Stomach smooth muscle (tissue), 2 donors: ENCODE results near the gene BCAM.

ENCODE experiments used
- H3K27ac ChIP-seq: one replicate; pipeline ENCODE4 v1.7.0; 2013; ENCODE audit warnings: mild to moderate bottlenecking, low read length, inconsistent platforms
- H3K27me3 ChIP-seq, 2 donors: one replicate each; pipeline ENCODE4 v1.7.0; 2013; ENCODE audit warnings: low read length in 2 of 2; ENCODE audit not compliant: insufficient read depth in 2 of 2, control insufficient read depth in 1 of 2
- H3K36me3 ChIP-seq, 2 donors: one replicate each; pipeline ENCODE4 v1.7.0; 2013; ENCODE audit warnings: low read length in 2 of 2; ENCODE audit not compliant: control insufficient read depth in 2 of 2, insufficient read depth in 2 of 2
- H3K4me1 ChIP-seq: one replicate; pipeline ENCODE4 v1.7.0; 2013; ENCODE audit warnings: low read length; ENCODE audit not compliant: control insufficient read depth, insufficient read depth
- H3K4me3 ChIP-seq, 2 donors: one replicate each; pipeline ENCODE4 v1.7.0; 2013; ENCODE audit warnings: low read length in 2 of 2
- H3K9ac ChIP-seq, 2 donors: one replicate each; pipeline ENCODE4 v1.7.0; 2013; ENCODE audit warnings: low read length in 2 of 2, mild to moderate bottlenecking in 1 of 2
- H3K9me3 ChIP-seq, 2 donors: one replicate each; pipeline ENCODE4 v1.7.0; 2013; ENCODE audit warnings: low read length in 2 of 2; ENCODE audit not compliant: control insufficient read depth in 2 of 2
- donor health status: healthy.
- donor health status: Pancreatic carcinoma.

Gene BCAM

GRCh38 chr19:44794610-44795009 is 14.3 kb upstream of the BCAM start:
- Histone ChIP-seq H3K36me3 (no peaks in the 10 kb centered on the region), H3K4me3 (no peak overlapping the region), H3K9ac (no peak overlapping the region), H3K9me3 (no peaks in the 10 kb centered on the region), H3K27me3 (no peaks in the 10 kb centered on the region), H3K27ac (no peak overlapping the region), H3K4me1 (no peaks in the 10 kb centered on the region)

GRCh38 chr19:44795398-44795987 is 13.4 kb upstream of the BCAM start:
- Histone ChIP-seq H3K9me3 (no peaks in the 10 kb centered on the region), H3K9ac (no peak overlapping the region), H3K4me1 (no peaks in the 10 kb centered on the region), H3K36me3 (no peaks in the 10 kb centered on the region), H3K27ac (no peak overlapping the region), H3K4me3 (no peak overlapping the region), H3K27me3 (no peaks in the 10 kb centered on the region)

- Histone ChIP-seq H3K9ac (no peak overlapping the region), H3K4me1 (no peaks in the 10 kb centered on the region), H3K36me3 (no peaks in the 10 kb centered on the region), H3K27me3 (no peaks in the 10 kb centered on the region), H3K27ac (no peak overlapping the region), H3K4me3 (no peak overlapping the region), H3K9me3 (no peaks in the 10 kb centered on the region)
These were observed 12.2 kb upstream of the BCAM start for GRCh38 chr19:44796701-44797115.

- Histone ChIP-seq H3K27ac (no peak overlapping the region), H3K9ac (no peak overlapping the region), H3K4me3 (no peak overlapping the region), H3K27me3 (no peaks in the 10 kb centered on the region), H3K4me1 (no peaks in the 10 kb centered on the region), H3K9me3 (no peaks in the 10 kb centered on the region), H3K36me3 (no peaks in the 10 kb centered on the region)
These were observed 9.1 kb upstream of the BCAM start for GRCh38 chr19:44799627-44800346.

- Histone ChIP-seq H3K27ac (no peak overlapping the region), H3K9ac (no peak overlapping the region), H3K36me3 (no peaks in the 10 kb centered on the region), H3K9me3 (no peaks in the 10 kb centered on the region), H3K27me3 (no peaks in the 10 kb centered on the region), H3K4me1 (no peaks in the 10 kb centered on the region), H3K4me3 (no peak overlapping the region)
These were observed 8.4 kb upstream of the BCAM start for GRCh38 chr19:44800461-44800860.

GRCh38 chr19:44803442-44804428 is 5.2 kb upstream of the BCAM start:
- Histone ChIP-seq H3K27ac (no peak overlapping the region), H3K9me3 (no peaks in the 10 kb centered on the region), H3K4me1 (peaks cover 15% of the 10 kb centered on the region), H3K27me3 (no peaks in the 10 kb centered on the region), H3K4me3 (no peak overlapping the region), H3K36me3 (no peaks in the 10 kb centered on the region), H3K9ac (no peak overlapping the region)

- peaks cover 31% of the 10 kb centered on the region for H3K4me1 ChIP-seq
- H3K27me3 ChIP-seq, result no peaks in the 10 kb centered on the region
- H3K9ac ChIP-seq, result no peak overlapping the region
- H3K36me3 ChIP-seq, result no peaks in the 10 kb centered on the region
- H3K27ac ChIP-seq, result no peak overlapping the region
- no peak overlapping the region for H3K4me3 ChIP-seq
- H3K9me3 ChIP-seq, result no peaks in the 10 kb centered on the region
These were observed 2.6 kb upstream of the BCAM start for GRCh38 chr19:44806291-44806690.

- Histone ChIP-seq H3K9me3 (no peaks in the 10 kb centered on the region), H3K9ac (no peak overlapping the region), H3K27me3 (no peaks in the 10 kb centered on the region), H3K4me1 (peaks cover 31% of the 10 kb centered on the region), H3K36me3 (no peaks in the 10 kb centered on the region), H3K4me3 (no peak overlapping the region), H3K27ac (no peak overlapping the region)
These were observed 1.7 kb upstream of the BCAM start for GRCh38 chr19:44807162-44807561.

GRCh38 chr19:44807652-44808462 is 1.0 kb upstream of the BCAM start:
- Histone ChIP-seq H3K27me3 (no peaks in the 10 kb centered on the region), H3K9ac (peak overlapping the region in 1 of 2 donors; percentile 42), H3K4me3 (peak overlapping the region in 1 of 2 donors; percentile 67), H3K9me3 (no peaks in the 10 kb centered on the region), H3K27ac (peak overlapping the region; percentile 6), H3K36me3 (no peaks in the 10 kb centered on the region), H3K4me1 (peaks cover 31% of the 10 kb centered on the region)

- Histone ChIP-seq H3K4me3 (peak overlapping the region; percentile 67 to 79), H3K9me3 (no peaks in the 10 kb centered on the region), H3K27me3 (no peaks in the 10 kb centered on the region), H3K36me3 (peaks cover 0 to 2% of the 10 kb centered on the region in 2 donors), H3K27ac (no peak overlapping the region), H3K4me1 (peaks cover 34% of the 10 kb centered on the region), H3K9ac (peak overlapping the region; percentile 39 to 76)
These were observed 802 bp downstream of the BCAM start for GRCh38 chr19:44809577-44810233.
